ENCODE data around the gene TFDP2.

GRCh38 chr3:142115867-142116668 is 33.3 kb downstream of the TFDP2 start:
- no peak for TF ChIP-seq CTCF (IDR thresholded peaks at IDR 0.05)
- no peak for TF ChIP-seq POLR2A (IDR thresholded peaks at IDR 0.05; ENCODE audit: low read depth)
- no peak for TF ChIP-seq POLR2AphosphoS5 (IDR thresholded peaks at IDR 0.05)
- no peak for TF ChIP-seq EP300 (IDR thresholded peaks at IDR 0.05)

Data from esophagus muscularis mucosa (tissue), 4 donors.